K562 (cell line): ENCODE results near the gene ATP9B.
"Not testable (repeated sequence)": the region's sequence is repeated elsewhere in the genome, so short reads cannot be mapped to it uniquely, and the experiment has no call there.

Source experiments
- CHD2 ChIP-seq: IDR thresholded peaks from 2 replicates; pipeline ENCODE4 v1.6.1; 2011; ENCODE audit warnings: low read depth, low read length
- DDX20 ChIP-seq: fragments of 450-650 bp; IDR thresholded peaks from 2 replicates; pipeline ENCODE4 v1.6.1; 2016; ENCODE audit warnings: missing genetic modification characterization, low read depth, mild to moderate bottlenecking, missing compliant biosample characterization, moderate library complexity
- DPF2 ChIP-seq: fragments of 450-650 bp; IDR thresholded peaks from 2 replicates; pipeline ENCODE4 v1.6.1; 2016
- MAFG ChIP-seq: fragments of 450-650 bp; conservative IDR thresholded peaks from 2 replicates; pipeline ENCODE4 v1.6.1; 2016; ENCODE audit warnings: missing genetic modification characterization, missing compliant biosample characterization
- PHF8 ChIP-seq: fragments of 200-600 bp; sonication (generic); IDR thresholded peaks from 2 replicates; pipeline ENCODE4 v1.6.1; 2012; ENCODE audit warnings: mixed run types, mild to moderate bottlenecking, inconsistent platforms, low read length, moderate library complexity, borderline replicate concordance
- POLR2AphosphoS2 ChIP-seq: IDR thresholded peaks from 2 replicates; pipeline ENCODE4 v1.6.1; 2012; ENCODE audit warnings: low read length, improper control_type of control experiment
- POLR2AphosphoS5 ChIP-seq: IDR thresholded peaks from 2 replicates; pipeline ENCODE4 v1.6.1; 2011; ENCODE audit warnings: mild to moderate bottlenecking, low read depth, low read length, moderate library complexity; ENCODE audit not compliant: control insufficient read depth, insufficient read depth
- RB1 ChIP-seq: fragments of 450-650 bp; IDR thresholded peaks from 2 replicates; pipeline ENCODE4 v1.6.1; 2017; ENCODE audit warnings: low read depth, mild to moderate bottlenecking
- TBP ChIP-seq: optimal IDR thresholded peaks from 2 replicates; pipeline ENCODE3; 2011; ENCODE audit warnings: low read depth, low read length, improper control_type of control experiment
- YY1 ChIP-seq, 3 experiments: IDR thresholded peaks; 2 replicates each; pipeline ENCODE4 v1.6.1; 2011; ENCODE audit warnings: low read length in 2 of 3, mild to moderate bottlenecking in 2 of 3, moderate library complexity in 2 of 3, borderline replicate concordance in 1 of 3, control low read depth in 1 of 3, low read depth in 1 of 3; ENCODE audit not compliant: insufficient read depth in 3 of 3, insufficient replicate concordance in 2 of 3, control insufficient read depth in 1 of 3, insufficient read length in 1 of 3; ENCODE audit errors: extremely low read depth in 1 of 3
- ZBTB40 ChIP-seq, 2 experiments: fragments of 450-650 bp in 1 of 2; sonication (generic) in 1 of 2; formaldehyde crosslinking in 1 of 2; IDR thresholded peaks; 2 replicates each; pipeline versions ENCODE4 v1.7.1 to v1.9.0; 2016 to 2022; ENCODE audit warnings: inconsistent platforms in 1 of 2, mild to moderate bottlenecking in 1 of 2, missing genetic modification reagents in 1 of 2
- TF ChIP-seq, protein P1 (sequence below), 3 experiments: IDR thresholded peaks in 2 of 3; conservative IDR thresholded peaks in 1 of 3; 2 replicates each; pipeline ENCODE4 v1.5.1; 2011 to 2012; ENCODE audit warnings: low read length in 3 of 3, mild to moderate bottlenecking in 3 of 3, control low read depth in 2 of 3, improper control_type of control experiment in 1 of 3, inconsistent platforms in 1 of 3, low read depth in 1 of 3, mixed read lengths in 1 of 3, moderate library complexity in 1 of 3; ENCODE audit not compliant: insufficient read depth in 2 of 3

GRCh38 chr18:79285191-79285590 lies 216.0 kb downstream of the ATP9B start:
- not testable (repeated sequence) for TF ChIP-seq ZBTB40 (IDR thresholded peaks at IDR 0.05); ZBTB40 (CRISPR knock-in tag; IDR thresholded peaks at IDR 0.05); DDX20; YY1 (IDR thresholded peaks at IDR 0.05; ENCODE audit: borderline replicate concordance in 1 of 3, control insufficient read depth in 1 of 3, extremely low read depth in 1 of 3, insufficient read depth in 3 of 3, insufficient read length in 1 of 3, insufficient replicate concordance in 2 of 3, low read depth in 1 of 3, low read length in 2 of 3); CHD2; POLR2AphosphoS2; MAFG; POLR2AphosphoS5; TBP; RB1; DPF2; PHF8
- TF ChIP-seq, protein P1, sequence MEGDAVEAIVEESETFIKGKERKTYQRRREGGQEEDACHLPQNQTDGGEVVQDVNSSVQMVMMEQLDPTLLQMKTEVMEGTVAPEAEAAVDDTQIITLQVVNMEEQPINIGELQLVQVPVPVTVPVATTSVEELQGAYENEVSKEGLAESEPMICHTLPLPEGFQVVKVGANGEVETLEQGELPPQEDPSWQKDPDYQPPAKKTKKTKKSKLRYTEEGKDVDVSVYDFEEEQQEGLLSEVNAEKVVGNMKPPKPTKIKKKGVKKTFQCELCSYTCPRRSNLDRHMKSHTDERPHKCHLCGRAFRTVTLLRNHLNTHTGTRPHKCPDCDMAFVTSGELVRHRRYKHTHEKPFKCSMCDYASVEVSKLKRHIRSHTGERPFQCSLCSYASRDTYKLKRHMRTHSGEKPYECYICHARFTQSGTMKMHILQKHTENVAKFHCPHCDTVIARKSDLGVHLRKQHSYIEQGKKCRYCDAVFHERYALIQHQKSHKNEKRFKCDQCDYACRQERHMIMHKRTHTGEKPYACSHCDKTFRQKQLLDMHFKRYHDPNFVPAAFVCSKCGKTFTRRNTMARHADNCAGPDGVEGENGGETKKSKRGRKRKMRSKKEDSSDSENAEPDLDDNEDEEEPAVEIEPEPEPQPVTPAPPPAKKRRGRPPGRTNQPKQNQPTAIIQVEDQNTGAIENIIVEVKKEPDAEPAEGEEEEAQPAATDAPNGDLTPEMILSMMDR (IDR thresholded peaks at IDR 0.05 in 2 of 3, conservative IDR thresholded peaks at IDR 0.05 in 1 of 3; ENCODE audit: insufficient read depth in 2 of 3, low read depth in 1 of 3, low read length in 3 of 3): not testable (repeated sequence)
